HG02840 (cell line): ENCODE results near the gene IRAK3.

Experiments
- ATAC-seq: cut with Tn5 transposase; IDR thresholded peaks from one replicate; pipeline ENCODE4 v1.9.1; 2021; ENCODE audit warnings: mild to moderate bottlenecking, moderate library complexity, moderate number of reproducible peaks; ENCODE audit not compliant: unreplicated experiment, low FRiP score

The IRAK3 gene

DNA sequence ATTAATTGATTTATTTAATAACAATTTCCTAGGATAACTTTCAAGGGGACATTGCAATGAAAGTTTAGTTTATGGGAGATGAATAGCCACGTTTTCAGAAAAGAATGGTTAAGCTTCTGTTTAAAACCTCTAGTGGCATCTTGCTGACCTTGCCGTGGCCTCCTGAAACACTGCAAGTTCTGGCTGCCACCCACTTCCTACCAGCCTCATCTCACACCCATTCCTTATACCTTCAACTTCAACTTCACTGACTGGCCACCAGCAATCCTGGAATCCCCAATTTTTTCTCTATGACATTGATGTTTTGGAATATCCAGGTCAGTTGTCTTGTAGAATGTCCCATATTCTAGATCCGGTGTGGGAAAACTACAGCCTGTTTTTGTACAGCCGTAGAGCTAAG is 108.1 kb downstream of the IRAK3 start:
- ATAC-seq = no peak

DNA sequence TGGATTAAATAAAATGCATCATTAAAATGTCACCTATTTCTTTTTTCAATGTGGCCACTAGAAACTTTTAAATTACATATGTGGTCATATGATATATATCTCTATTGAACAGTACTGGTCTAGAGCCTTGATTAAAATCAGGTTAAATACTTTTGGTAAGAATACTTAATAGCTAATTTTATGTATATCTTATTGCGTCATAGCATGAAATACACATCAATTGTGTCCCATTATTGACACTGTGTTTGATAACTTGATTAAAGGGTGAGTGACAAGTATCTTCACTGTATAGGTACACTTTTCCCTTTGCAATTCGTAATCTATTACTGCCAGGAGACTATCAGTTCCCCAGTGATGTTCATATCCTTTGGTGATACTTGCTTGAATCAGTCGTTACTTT is 108.9 kb downstream of the IRAK3 start:
- ATAC-seq = no peak

DNA sequence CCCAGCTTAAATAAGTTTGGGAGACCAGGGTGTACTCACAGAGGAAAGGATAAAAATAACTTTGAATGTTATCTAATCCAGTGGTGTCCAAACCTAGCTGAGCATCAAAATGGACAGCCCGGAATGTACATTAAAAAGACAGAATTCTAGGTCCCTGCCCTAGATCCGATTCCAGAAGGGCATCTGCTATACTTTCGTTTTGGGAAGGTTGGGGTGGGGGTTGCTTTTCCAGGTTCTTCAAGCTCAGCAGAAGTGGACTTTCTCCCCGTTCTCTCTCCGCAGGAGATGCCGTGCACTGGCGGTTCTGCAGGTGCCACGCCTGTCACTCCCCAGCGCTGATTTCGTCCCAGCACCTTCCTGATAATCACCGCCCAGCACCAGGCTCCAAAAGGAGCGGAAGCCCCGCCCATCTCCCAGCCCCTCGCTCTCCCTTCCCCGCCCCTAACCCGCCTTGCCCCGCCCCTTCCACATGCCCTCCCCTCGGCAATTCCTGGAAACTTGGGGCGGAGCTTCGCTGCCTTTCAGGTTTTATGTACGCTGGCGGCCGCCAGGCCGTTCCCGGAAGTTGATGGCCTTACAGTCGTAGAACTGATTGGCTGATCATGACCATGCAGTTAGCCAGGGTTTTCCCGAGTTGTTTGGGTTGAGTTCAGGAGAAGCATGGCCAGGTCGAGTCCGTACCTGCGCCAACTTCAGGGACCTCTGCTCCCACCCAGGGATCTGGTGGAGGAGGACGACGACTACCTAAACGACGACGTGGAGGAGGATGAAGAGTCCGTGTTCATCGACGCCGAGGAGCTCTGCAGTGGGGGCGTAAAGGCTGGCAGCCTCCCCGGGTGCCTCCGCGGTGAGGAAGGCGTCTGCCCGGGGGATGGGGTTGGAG is 113.2 kb downstream of the IRAK3 start, which contains the start of gene HELB:
Gene HELB (plus strand): TSS at position 550 of the 883 bp plus-strand sequence. CDS start 111 bp downstream, at position 661.
- peak; percentile 93 for ATAC-seq

DNA sequence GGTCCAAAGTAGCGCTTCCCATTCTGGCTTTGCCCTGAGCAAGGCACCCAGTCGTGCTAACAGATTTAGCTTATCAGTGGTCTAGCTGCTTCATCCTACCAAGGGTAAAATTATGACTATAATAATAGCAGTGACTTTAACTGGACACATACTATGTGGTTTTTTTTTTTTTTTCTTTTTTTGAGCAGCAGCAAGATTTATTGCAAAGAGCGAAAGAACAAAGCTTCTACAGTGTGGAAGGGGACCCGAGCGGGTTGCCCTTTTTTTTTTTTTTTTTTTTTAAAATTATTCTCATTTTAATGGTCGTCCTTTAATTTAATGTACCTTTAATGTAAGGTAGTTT is 113.8 kb downstream of the IRAK3 start:
- ATAC-seq = no peak

DNA sequence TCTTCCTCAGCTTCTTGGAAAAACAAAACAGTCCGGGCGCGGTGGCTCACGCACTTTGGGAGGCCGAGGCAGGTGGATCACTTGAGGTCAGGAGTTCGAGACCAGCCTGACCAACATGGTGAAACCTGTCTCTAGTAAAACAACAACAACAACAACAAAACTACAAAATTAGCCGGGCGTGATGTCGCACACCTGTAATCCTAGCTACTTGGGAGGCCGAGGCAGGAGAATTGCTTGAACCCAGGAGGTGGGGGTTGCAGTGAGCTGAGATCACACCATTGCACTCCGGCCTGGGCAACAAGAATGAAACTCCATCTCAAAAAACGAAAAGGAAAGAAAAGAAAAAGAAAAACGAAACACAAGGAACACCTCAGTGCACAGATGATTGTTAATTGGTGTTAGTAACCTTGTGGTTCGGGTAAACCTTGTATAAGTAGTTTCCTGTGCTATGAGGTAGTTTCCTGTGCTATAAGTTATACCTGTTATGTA is 114.3 kb downstream of the IRAK3 start:
- ATAC-seq = peak; percentile 40
